OCI-LY7 (cell line): ENCODE measurements around the gene CDC42BPA.

Experiments
- CTCF ChIP-seq: fragments of 200-600 bp; sonication (generic); conservative IDR thresholded peaks from 2 replicates; pipeline ENCODE4 v1.5.1; 2014; ENCODE audit warnings: mild to moderate bottlenecking, antibody characterized with exemption, low read length, moderate library complexity, mixed read lengths
- EZH2phosphoT487 ChIP-seq: fragments of 200-600 bp; sonication (generic); IDR thresholded peaks from 2 replicates; pipeline ENCODE4 v1.6.1; 2018; ENCODE audit warnings: low read depth, borderline replicate concordance, mild to moderate bottlenecking, mixed run types, antibody characterized with exemption, low read length, moderate library complexity, mixed read lengths

- no peak for TF ChIP-seq CTCF
- no peak for TF ChIP-seq EZH2phosphoT487
Observed at GRCh38 chr1:227244339-227245118, 73.8 kb downstream of the CDC42BPA start.
